SK-N-SH (cell line): ENCODE results near the gene FBXW5. TPM values are rescaled to one million over a fixed set of nuclear protein-coding genes. Genes with fewer than 3 reads are reported as not detected.

ENCODE experiments used
- CTCF ChIA-PET: fragments of 300-600, 350-600 bp; formaldehyde crosslinking; extraction: SDS; loops from one replicate; lab custom pipeline; 2021; lab: Yijun Ruan, JAX
- POLR2A ChIA-PET: fragments of 350-600 bp; sonication (Branson Sonifier 250); formaldehyde crosslinking; extraction: SDS; loops from one replicate; lab custom pipeline; 2020; ENCODE audit warnings: antibody characterized with exemption, inconsistent platforms; lab: Yijun Ruan, JAX
- DNase-seq: peaks from one replicate; pipeline ENCODE4 v3.0.0; 2012
- H2AFZ ChIP-seq: fragments of 200-600 bp; sonication (generic); 2 replicates; pipeline ENCODE4 v1.8.1; 2016; ENCODE audit warnings: antibody characterized with exemption, mild to moderate bottlenecking, low read depth
- H3F3A ChIP-seq: fragments of 200-600 bp; sonication (generic); replicated peaks from 2 replicates; pipeline ENCODE3; 2016; ENCODE audit warnings: antibody characterized with exemption, mild to moderate bottlenecking; ENCODE audit not compliant: insufficient read depth
- H3K27ac ChIP-seq, 2 experiments: fragments of 200-500 bp in 1 of 2; fragments of 200-600 bp in 1 of 2; sonication (Bioruptor generic) in 1 of 2; sonication (generic), shearing (Covaris generic) in 1 of 2; 2 replicates each; pipeline versions ENCODE4 v1.5.1 to v1.6.1; 2014 to 2016; ENCODE audit warnings: low read depth in 2 of 2, inconsistent platforms in 1 of 2, low read length in 1 of 2, mild to moderate bottlenecking in 1 of 2, mixed read lengths in 1 of 2
- H3K27me3 ChIP-seq: fragments of 200-600 bp; sonication (generic), shearing (Covaris generic); 2 replicates; pipeline ENCODE4 v1.6.1; 2016; ENCODE audit warnings: mixed run types; ENCODE audit not compliant: insufficient read depth
- H3K36me3 ChIP-seq, 2 experiments: fragments of 200-500 bp in 1 of 2; fragments of 200-600 bp in 1 of 2; sonication (Bioruptor generic) in 1 of 2; sonication (generic) in 1 of 2; replicated peaks in 1 of 2; 2 replicates each; pipeline versions ENCODE3 to v1.5.1; 2014 to 2016; ENCODE audit warnings: low read length in 1 of 2, mild to moderate bottlenecking in 1 of 2; ENCODE audit not compliant: insufficient read depth in 2 of 2, control insufficient read depth in 1 of 2
- H3K4me1 ChIP-seq, 2 experiments: fragments of 200-500 bp in 1 of 2; fragments of 200-600 bp in 1 of 2; sonication (Bioruptor generic) in 1 of 2; sonication (generic), shearing (Covaris generic) in 1 of 2; 2 replicates each; pipeline versions ENCODE4 v1.5.1 to v1.6.1; 2014 to 2016; ENCODE audit warnings: low read depth in 1 of 2, low read length in 1 of 2, mixed run types in 1 of 2; ENCODE audit not compliant: insufficient read depth in 2 of 2, control insufficient read depth in 1 of 2
- H3K4me2 ChIP-seq: fragments of 200-600 bp; sonication (generic), shearing (Covaris generic); 2 replicates; pipeline ENCODE4 v1.6.1; 2017; ENCODE audit warnings: mixed run types
- H3K4me3 ChIP-seq, 2 experiments: fragments of 200-500 bp in 1 of 2; fragments of 200-600 bp in 1 of 2; sonication (Bioruptor generic) in 1 of 2; sonication (generic), shearing (Covaris generic) in 1 of 2; 2 replicates each; pipeline versions ENCODE4 v1.5.1 to v1.8.1; 2014 to 2016; ENCODE audit warnings: low read depth in 2 of 2, inconsistent platforms in 1 of 2, low read length in 1 of 2, mild to moderate bottlenecking in 1 of 2, mixed read lengths in 1 of 2, moderate library complexity in 1 of 2
- H3K79me2 ChIP-seq: fragments of 200-600 bp; sonication (generic); 2 replicates; pipeline ENCODE4 v1.8.1; 2017; ENCODE audit warnings: mild to moderate bottlenecking; ENCODE audit not compliant: insufficient read depth
- H3K9ac ChIP-seq: fragments of 200-600 bp; sonication (generic); 2 replicates; pipeline ENCODE4 v1.6.1; 2017; ENCODE audit warnings: mixed run types
- H3K9me2 ChIP-seq: fragments of 200-600 bp; sonication (generic); 2 replicates; pipeline ENCODE4 v1.6.1; 2017; ENCODE audit warnings: mixed run types
- H3K9me3 ChIP-seq: fragments of 200-600 bp; sonication (generic); 2 replicates; pipeline ENCODE4 v1.6.1; 2017; ENCODE audit warnings: mixed run types, mild to moderate bottlenecking, moderate library complexity
- H4K20me1 ChIP-seq: fragments of 200-600 bp; sonication (generic); 2 replicates; pipeline ENCODE4 v1.6.1; 2017; ENCODE audit warnings: mild to moderate bottlenecking, mixed run types; ENCODE audit not compliant: insufficient read depth
- ELF1 ChIP-seq: IDR thresholded peaks from 2 replicates; pipeline ENCODE4 v1.4.0; 2012
- FOXJ3 ChIP-seq: sonication (generic); formaldehyde crosslinking; IDR thresholded peaks from 2 replicates; pipeline ENCODE4 v1.5.1; 2020; ENCODE audit warnings: mild to moderate bottlenecking, missing genetic modification reagents
- FOXM1 ChIP-seq: IDR thresholded peaks from 2 replicates; pipeline ENCODE4 v1.4.0; 2012; ENCODE audit warnings: low read depth, mild to moderate bottlenecking
- GABPA ChIP-seq: IDR thresholded peaks from 2 replicates; pipeline ENCODE4 v1.4.0; 2012; ENCODE audit warnings: low read depth, mild to moderate bottlenecking
- GATA2 ChIP-seq: sonication (generic); formaldehyde crosslinking; IDR thresholded peaks from 2 replicates; pipeline ENCODE4 v1.5.0; 2020; ENCODE audit warnings: mild to moderate bottlenecking, missing genetic modification reagents
- JUND ChIP-seq: IDR thresholded peaks from 2 replicates; pipeline ENCODE4 v1.4.0; 2012
- MAX ChIP-seq: IDR thresholded peaks from 2 replicates; pipeline ENCODE4 v1.4.0; 2012; ENCODE audit warnings: low read depth
- REST ChIP-seq: IDR thresholded peaks from 2 replicates; pipeline ENCODE4 v1.6.1; 2012; ENCODE audit warnings: mild to moderate bottlenecking, low read depth, low read length, moderate library complexity
- RFX5 ChIP-seq: IDR thresholded peaks from 2 replicates; pipeline ENCODE4 v1.6.1; 2012; ENCODE audit warnings: mild to moderate bottlenecking, improper control_type of control experiment, low read length
- SIN3A ChIP-seq: IDR thresholded peaks from 2 replicates; pipeline ENCODE4 v1.6.1; 2012; ENCODE audit warnings: low read depth, mild to moderate bottlenecking, low read length, moderate library complexity, borderline replicate concordance
- SMC3 ChIP-seq: IDR thresholded peaks from 2 replicates; pipeline ENCODE4 v1.6.1; 2012; ENCODE audit warnings: low read depth, low read length, improper control_type of control experiment
- TAF1 ChIP-seq: IDR thresholded peaks from 2 replicates; pipeline ENCODE4 v1.6.1; 2012; ENCODE audit warnings: low read depth, mild to moderate bottlenecking, low read length, moderate library complexity, borderline replicate concordance
- TEAD4 ChIP-seq: IDR thresholded peaks from 2 replicates; pipeline ENCODE4 v1.4.0; 2012; ENCODE audit warnings: mild to moderate bottlenecking, borderline replicate concordance; ENCODE audit not compliant: insufficient read depth
- USF1 ChIP-seq: IDR thresholded peaks from 2 replicates; pipeline ENCODE4 v1.4.0; 2012; ENCODE audit warnings: low read depth, borderline replicate concordance
- YY1 ChIP-seq: IDR thresholded peaks from 2 replicates; pipeline ENCODE4 v1.4.0; 2012; ENCODE audit warnings: low read depth, mild to moderate bottlenecking
- WGBS: methylation state at CpG from one replicate; pipeline ENCODE4 v1.1.6; 2017; ENCODE audit warnings: low lambda C conversion rate; 5-methylcytosine and 5-hydroxymethylcytosine counted together
- polyA plus RNA-seq, 3 experiments: library from polyadenylated mRNA; depleted of rRNA; stranded (reverse); fragments of >200 nt; gene quantifications; 2 replicates each; pipeline ENCODE4 v1.2.3, GENCODE V29; 2012
- TF ChIP-seq, protein P1 (sequence below): fragments of 200-600 bp; sonication (generic); IDR thresholded peaks from 2 replicates; pipeline ENCODE4 v1.6.1; 2017; ENCODE audit warnings: antibody characterized with exemption, mild to moderate bottlenecking, moderate library complexity
- TF ChIP-seq, protein P2 (sequence below): fragments of 150-350 bp; IDR thresholded peaks from 2 replicates; pipeline ENCODE4 v1.6.1; 2016; ENCODE audit warnings: mild to moderate bottlenecking, low read depth, low read length
- TF ChIP-seq, protein P3 (sequence below): IDR thresholded peaks from 2 replicates; pipeline ENCODE4; 2012

FBXW5 gene
- polyA plus RNA-seq, 1 of the 3 experiments (the other 2 are of a cell fraction): 78.9 TPM

- no peak overlapping the region for H3K4me2 ChIP-seq
- H3K4me1 ChIP-seq: peaks cover 0 to 25% of the 10 kb centered on the region in 2 experiments; a peak in 1 of 4 replicates
- no peaks in the 10 kb centered on the region for H3K9me3 ChIP-seq
- no peaks in the 10 kb centered on the region for H3K9me2 ChIP-seq
- no peak overlapping the region for H3K9ac ChIP-seq
- H4K20me1 ChIP-seq: no peaks in the 10 kb centered on the region
- ChIA-PET CTCF (interaction anchor here (1.1 to 4.4 kb wide), 5 partner anchors 28 to 218 kb away, joined by 4 to 24 read pairs (median 4); partner anchors contain the start of genes ABCA2 and LCN8), POLR2A (no interaction called here)
- H3K79me2 ChIP-seq: no peaks in the 10 kb centered on the region
- no peak for DNase-seq
- no peaks in the 10 kb centered on the region for H3K36me3 ChIP-seq
- 83% methylated on average over 6 of the region's 14 CpGs for WGBS
- H3F3A ChIP-seq: peaks cover 4% of the 10 kb centered on the region
- TF ChIP-seq FOXM1: no peak
- TF ChIP-seq, protein P1, sequence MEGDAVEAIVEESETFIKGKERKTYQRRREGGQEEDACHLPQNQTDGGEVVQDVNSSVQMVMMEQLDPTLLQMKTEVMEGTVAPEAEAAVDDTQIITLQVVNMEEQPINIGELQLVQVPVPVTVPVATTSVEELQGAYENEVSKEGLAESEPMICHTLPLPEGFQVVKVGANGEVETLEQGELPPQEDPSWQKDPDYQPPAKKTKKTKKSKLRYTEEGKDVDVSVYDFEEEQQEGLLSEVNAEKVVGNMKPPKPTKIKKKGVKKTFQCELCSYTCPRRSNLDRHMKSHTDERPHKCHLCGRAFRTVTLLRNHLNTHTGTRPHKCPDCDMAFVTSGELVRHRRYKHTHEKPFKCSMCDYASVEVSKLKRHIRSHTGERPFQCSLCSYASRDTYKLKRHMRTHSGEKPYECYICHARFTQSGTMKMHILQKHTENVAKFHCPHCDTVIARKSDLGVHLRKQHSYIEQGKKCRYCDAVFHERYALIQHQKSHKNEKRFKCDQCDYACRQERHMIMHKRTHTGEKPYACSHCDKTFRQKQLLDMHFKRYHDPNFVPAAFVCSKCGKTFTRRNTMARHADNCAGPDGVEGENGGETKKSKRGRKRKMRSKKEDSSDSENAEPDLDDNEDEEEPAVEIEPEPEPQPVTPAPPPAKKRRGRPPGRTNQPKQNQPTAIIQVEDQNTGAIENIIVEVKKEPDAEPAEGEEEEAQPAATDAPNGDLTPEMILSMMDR: peak; percentile 21
- no peak overlapping the region for H3K4me3 ChIP-seq
- no peaks in the 10 kb centered on the region for H3K27me3 ChIP-seq
- H2AFZ ChIP-seq: no peak overlapping the region
- no peak overlapping the region for H3K27ac ChIP-seq
Measured at GRCh38 chr9:136975644-136976043, 31.1 kb upstream of the FBXW5 start.

DNA sequence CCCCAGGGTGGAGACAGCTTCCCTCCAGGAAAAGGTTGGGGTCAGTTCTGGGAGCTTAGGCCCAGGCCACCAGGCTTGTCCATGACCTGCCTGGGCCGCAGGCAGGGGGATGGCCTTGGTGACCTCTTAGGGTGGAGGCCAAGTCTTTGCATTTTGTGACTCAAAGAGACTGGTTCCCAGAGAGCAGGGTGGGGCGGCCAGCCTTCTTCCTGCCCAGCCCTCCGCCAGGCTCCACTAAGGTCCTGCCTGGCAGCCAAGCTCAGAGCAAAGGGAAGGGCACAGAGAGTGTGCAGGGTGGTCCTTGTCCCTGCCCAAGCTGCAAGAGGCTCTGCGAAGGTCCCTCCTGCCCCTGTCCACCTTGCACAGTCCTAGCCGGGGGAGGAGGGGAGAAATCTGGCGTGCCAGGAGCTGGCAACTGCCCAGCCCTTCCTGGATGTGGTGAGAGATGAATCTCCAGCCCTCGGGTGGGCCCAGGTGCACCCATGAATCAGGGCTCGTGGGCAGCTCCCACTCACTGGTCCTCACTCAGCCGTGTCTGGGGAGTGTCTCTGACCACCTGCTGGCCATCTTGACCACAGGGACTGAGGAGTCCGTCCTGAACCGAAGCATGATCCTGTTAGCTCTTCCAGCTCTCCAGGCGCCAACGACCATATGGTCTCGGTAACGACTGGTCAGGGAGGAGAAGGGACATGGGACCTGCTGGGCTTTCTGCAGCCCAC lies 30.4 kb upstream of the FBXW5 start:
- WGBS: 76% methylated on average over 8 of the region's 15 CpGs
- H4K20me1 ChIP-seq: no peaks in the 10 kb centered on the region
- H3K4me2 ChIP-seq: no peak overlapping the region
- TF ChIP-seq YY1: no peak
- TF ChIP-seq JUND: no peak
- no peak for TF ChIP-seq ELF1
- no peak for TF ChIP-seq GABPA
- TF ChIP-seq GATA2 (CRISPR knock-in tag): no peak
- no peak for TF ChIP-seq SMC3
- TF ChIP-seq, protein P2, sequence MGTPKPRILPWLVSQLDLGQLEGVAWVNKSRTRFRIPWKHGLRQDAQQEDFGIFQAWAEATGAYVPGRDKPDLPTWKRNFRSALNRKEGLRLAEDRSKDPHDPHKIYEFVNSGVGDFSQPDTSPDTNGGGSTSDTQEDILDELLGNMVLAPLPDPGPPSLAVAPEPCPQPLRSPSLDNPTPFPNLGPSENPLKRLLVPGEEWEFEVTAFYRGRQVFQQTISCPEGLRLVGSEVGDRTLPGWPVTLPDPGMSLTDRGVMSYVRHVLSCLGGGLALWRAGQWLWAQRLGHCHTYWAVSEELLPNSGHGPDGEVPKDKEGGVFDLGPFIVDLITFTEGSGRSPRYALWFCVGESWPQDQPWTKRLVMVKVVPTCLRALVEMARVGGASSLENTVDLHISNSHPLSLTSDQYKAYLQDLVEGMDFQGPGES: no peak
- no peak for TF ChIP-seq FOXJ3 (CRISPR knock-in tag)
- TF ChIP-seq, protein P3, sequence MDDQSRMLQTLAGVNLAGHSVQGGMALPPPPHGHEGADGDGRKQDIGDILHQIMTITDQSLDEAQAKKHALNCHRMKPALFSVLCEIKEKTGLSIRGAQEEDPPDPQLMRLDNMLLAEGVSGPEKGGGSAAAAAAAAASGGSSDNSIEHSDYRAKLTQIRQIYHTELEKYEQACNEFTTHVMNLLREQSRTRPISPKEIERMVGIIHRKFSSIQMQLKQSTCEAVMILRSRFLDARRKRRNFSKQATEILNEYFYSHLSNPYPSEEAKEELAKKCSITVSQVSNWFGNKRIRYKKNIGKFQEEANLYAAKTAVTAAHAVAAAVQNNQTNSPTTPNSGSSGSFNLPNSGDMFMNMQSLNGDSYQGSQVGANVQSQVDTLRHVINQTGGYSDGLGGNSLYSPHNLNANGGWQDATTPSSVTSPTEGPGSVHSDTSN: no peak
- no peak for TF ChIP-seq TEAD4
- no peak for TF ChIP-seq FOXM1
- TF ChIP-seq MAX: no peak
- TF ChIP-seq TAF1: no peak
- no peak for TF ChIP-seq USF1
- no peak for TF ChIP-seq RFX5
- TF ChIP-seq REST: no peak
- no peak for TF ChIP-seq SIN3A
- TF ChIP-seq, all 33 proteins: peak for 0
- no peak overlapping the region for H3K27ac ChIP-seq
- POLR2A ChIA-PET: interaction anchor here (0.5 kb wide), 1 partner anchor 25 kb away, joined by 3 read pairs; no protein-coding TSS in a partner anchor
- H3K4me3 ChIP-seq: no peak overlapping the region
- no peaks in the 10 kb centered on the region for H3K36me3 ChIP-seq
- no peaks in the 10 kb centered on the region for H3K79me2 ChIP-seq
- H3K9ac ChIP-seq: no peak overlapping the region
- H3F3A ChIP-seq: peaks cover 4% of the 10 kb centered on the region
- no peaks in the 10 kb centered on the region for H3K9me3 ChIP-seq
- CTCF ChIA-PET: interaction anchor here (1.1 to 4.4 kb wide), 3 partner anchors 27 to 60 kb away, joined by 4 to 24 read pairs (median 4); no protein-coding TSS in a partner anchor
- no peak for DNase-seq
- no peaks in the 10 kb centered on the region for H3K27me3 ChIP-seq
- H2AFZ ChIP-seq: no peak overlapping the region
- H3K9me2 ChIP-seq: no peaks in the 10 kb centered on the region
- H3K4me1 ChIP-seq: peaks cover 0 to 25% of the 10 kb centered on the region in 2 experiments; a peak in 1 of 4 replicates
